ENCODE data around the gene NVL. TPM values are rescaled to one million over a fixed set of nuclear protein-coding genes. Genes with fewer than 3 reads are reported as not detected.

The NVL gene
- total RNA-seq, 1 experiment from 2014 or later: 33.4 TPM

- TF ChIP-seq FOXK1 (CRISPR knock-in tag; IDR thresholded peaks at IDR 0.05) (no peak), SP1 (CRISPR knock-in tag; conservative IDR thresholded peaks at IDR 0.05) (no peak), ZNF121 (CRISPR knock-in tag; IDR thresholded peaks at IDR 0.05) (no peak), ZNF281 (CRISPR knock-in tag; IDR thresholded peaks at IDR 0.05) (no peak), ZNF317 (CRISPR knock-in tag; IDR thresholded peaks at IDR 0.05; ENCODE audit: borderline replicate concordance, low read depth) (no peak), IRF2 (CRISPR knock-in tag; IDR thresholded peaks at IDR 0.05; ENCODE audit: borderline replicate concordance, low read depth) (no peak), NR2C2 (CRISPR knock-in tag; IDR thresholded peaks at IDR 0.05) (no peak)
- ATAC-seq (peak; percentile 76), DNase-seq (ENCODE audit: low spot score) (no peak)
- Mint-ChIP-seq H3K27ac (no peak overlapping the region), H3K9me3 (no peaks in the 10 kb centered on the region), H3K36me3 (peaks cover 14% of the 10 kb centered on the region), H3K4me1 (peaks cover 17% of the 10 kb centered on the region), H3K27me3 (ENCODE audit: low read depth) (peaks cover 46% of the 10 kb centered on the region), H3K4me3 (no peak overlapping the region)
- ChIA-PET CTCF (no interaction called here), POLR2A (interaction anchor here (0.5 kb wide), 1 partner anchor 84 kb away, joined by 4 read pairs; no protein-coding TSS in a partner anchor)
These were observed 105.9 kb downstream of the NVL start for GRCh38 chr1:224223819-224224714.

- POLR2A ChIA-PET: interaction anchor here (0.7 kb wide), 1 partner anchor 13 kb away, joined by 3 read pairs; no protein-coding TSS in a partner anchor
- CTCF ChIA-PET: no interaction called here
- Mint-ChIP-seq H3K27me3 (ENCODE audit: low read depth) (peaks cover 14% of the 10 kb centered on the region), H3K36me3 (no peaks in the 10 kb centered on the region), H3K4me1 (peaks cover 26% of the 10 kb centered on the region), H3K4me3 (no peak overlapping the region), H3K9me3 (no peaks in the 10 kb centered on the region), H3K27ac (no peak overlapping the region)
- ATAC-seq: no peak
- DNase-seq (ENCODE audit: low spot score): no peak
- no peak for TF ChIP-seq ATF3 (CRISPR knock-in tag; conservative IDR thresholded peaks at IDR 0.05)
- no peak for TF ChIP-seq NFE2L1 (CRISPR knock-in tag; IDR thresholded peaks at IDR 0.05)
- TF ChIP-seq AR (CRISPR knock-in tag; IDR thresholded peaks at IDR 0.05): no peak
- TF ChIP-seq MYBL2 (CRISPR knock-in tag; IDR thresholded peaks at IDR 0.05): no peak
- no peak for TF ChIP-seq RELA (CRISPR knock-in tag; IDR thresholded peaks at IDR 0.05; ENCODE audit: borderline replicate concordance)
- TF ChIP-seq ZNF416 (CRISPR knock-in tag; IDR thresholded peaks at IDR 0.05): no peak
- no peak for TF ChIP-seq ZNF121 (CRISPR knock-in tag; IDR thresholded peaks at IDR 0.05)
- no peak for TF ChIP-seq ZSCAN18 (CRISPR knock-in tag; IDR thresholded peaks at IDR 0.05)
- no peak for TF ChIP-seq ZNF396 (CRISPR knock-in tag; IDR thresholded peaks at IDR 0.05; ENCODE audit: borderline replicate concordance)
- TF ChIP-seq TP53 (CRISPR knock-in tag; IDR thresholded peaks at IDR 0.05): no peak
- TF ChIP-seq ZBTB43 (CRISPR knock-in tag; IDR thresholded peaks at IDR 0.05): no peak
- no peak for TF ChIP-seq IRF2 (CRISPR knock-in tag; IDR thresholded peaks at IDR 0.05; ENCODE audit: borderline replicate concordance, low read depth)
- no peak for TF ChIP-seq TEAD4 (CRISPR knock-in tag; IDR thresholded peaks at IDR 0.05)
- no peak for TF ChIP-seq EMX1 (CRISPR knock-in tag; IDR thresholded peaks at IDR 0.05)
- TF ChIP-seq KAT7 (CRISPR knock-in tag; IDR thresholded peaks at IDR 0.05; ENCODE audit: borderline replicate concordance): no peak
- TF ChIP-seq NR3C1 (CRISPR knock-in tag; conservative IDR thresholded peaks at IDR 0.05; ENCODE audit: low read depth): no peak
- TF ChIP-seq SP1 (CRISPR knock-in tag; conservative IDR thresholded peaks at IDR 0.05): no peak
- no peak for TF ChIP-seq ZNF138 (CRISPR knock-in tag; conservative IDR thresholded peaks at IDR 0.05)
- no peak for TF ChIP-seq USF2 (CRISPR knock-in tag; IDR thresholded peaks at IDR 0.05)
These were observed 110.3 kb downstream of the NVL start for GRCh38 chr1:224219612-224220059.

Measured in WTC11 (cell line).